NT2/D1 (cell line): Measurements from ENCODE around the gene NFIA.

Source experiments
- YY1 ChIP-seq: IDR thresholded peaks from 2 replicates; pipeline ENCODE4 v1.6.1; 2011; ENCODE audit not compliant: insufficient read length, insufficient read depth
- ZNF274 ChIP-seq: IDR thresholded peaks from 2 replicates; pipeline ENCODE4 v1.6.1; 2011; ENCODE audit warnings: mild to moderate bottlenecking, low read depth, low read length

DNA sequence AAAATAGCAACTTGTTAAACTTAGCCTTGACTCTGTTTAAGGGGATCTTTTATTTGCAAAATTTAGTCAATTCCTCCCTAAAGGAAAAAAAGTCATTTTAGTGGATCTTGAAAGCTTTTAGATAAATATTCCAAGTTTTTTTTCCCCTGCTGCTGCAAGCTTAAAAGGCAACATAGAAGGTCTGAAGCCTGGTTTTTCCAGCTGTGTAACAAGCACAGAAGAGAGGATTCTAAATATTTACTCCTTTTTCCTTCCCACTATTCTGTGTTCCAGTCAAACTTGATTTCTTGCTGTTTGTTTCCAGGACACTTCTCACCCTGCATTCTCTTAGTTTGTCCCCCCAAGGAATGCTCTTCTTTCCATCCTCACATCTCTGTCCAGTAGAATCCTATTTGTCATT lies 86.7 kb downstream of the NFIA start:
- no peak for TF ChIP-seq YY1
- no peak for TF ChIP-seq ZNF274
